A549 (cell line): ENCODE results near the gene SERPINE2. TPM values are rescaled to one million over a fixed set of nuclear protein-coding genes. Genes with fewer than 3 reads are reported as not detected.

ENCODE experiments used
- ATAC-seq, 2 experiments: fragments of 200-7000 bp in 1 of 2; fragments of >200 bp in 1 of 2; cut with Nextera tagmentation in 1 of 2; cut with Tn5 transposase in 1 of 2; 3 replicates each; pipeline versions ENCODE4 v1.8.0 to v1.9.1; 2018 to 2020; ENCODE audit warnings: mild to moderate bottlenecking in 1 of 2, moderate library complexity in 1 of 2
- CTCF ChIA-PET: fragments of 300-600 bp; sonication (Branson Sonifier 250); formaldehyde crosslinking; extraction: SDS; loops from one replicate; lab custom pipeline; 2021; ENCODE audit warnings: antibody characterized with exemption, inconsistent platforms; lab: Yijun Ruan, JAX
- POLR2A ChIA-PET: fragments of 350-600 bp; formaldehyde crosslinking; extraction: SDS; loops from one replicate; lab custom pipeline; 2021; ENCODE audit warnings: antibody characterized with exemption, inconsistent platforms; lab: Yijun Ruan, JAX
- DNase-seq, 2 experiments: peaks; one replicate each; pipeline versions ENCODE4 v3.0.0 to v3.0.0-alpha.2; 2011 to 2016; ENCODE audit warnings: low read depth in 1 of 2, low spot score in 1 of 2
- FAIRE-seq: peaks from 2 replicates; lab custom pipeline; 2011; peaks lifted over from hg19 to GRCh38; lab: Jason Lieb, UNC
- H3K27ac ChIP-seq, 2 experiments: fragments of >200 bp; sonication (Bioruptor Twin); formaldehyde crosslinking; 3 replicates each; pipeline ENCODE4 v1.5.1; 2016 to 2017
- H3K4me1 ChIP-seq: fragments of >200 bp; sonication (Bioruptor Twin); formaldehyde crosslinking; 3 replicates; pipeline ENCODE4 v1.6.1; 2016
- H3K4me2 ChIP-seq: fragments of >200 bp; sonication (Bioruptor Twin); formaldehyde crosslinking; 3 replicates; pipeline ENCODE4 v1.6.1; 2016
- H3K4me3 ChIP-seq: fragments of >200 bp; sonication (Bioruptor Twin); formaldehyde crosslinking; 3 replicates; pipeline ENCODE4 v1.5.1; 2016
- H3K9me3 ChIP-seq: fragments of >200 bp; sonication (Bioruptor Twin); formaldehyde crosslinking; 3 replicates; pipeline ENCODE4 v1.6.1; 2016
- BHLHE40 ChIP-seq: IDR thresholded peaks from 2 replicates; pipeline ENCODE4 v1.6.1; 2012; ENCODE audit warnings: low read depth, low read length, inconsistent platforms
- CBX2 ChIP-seq: fragments of 200-600 bp; sonication (generic); IDR thresholded peaks from 2 replicates; pipeline ENCODE4 v1.6.1; 2016; ENCODE audit warnings: low read depth, mild to moderate bottlenecking, borderline replicate concordance
- CHD2 ChIP-seq: fragments of 150-350 bp; IDR thresholded peaks from 2 replicates; pipeline ENCODE4 v1.6.1; 2014; ENCODE audit warnings: low read length; ENCODE audit not compliant: partially characterized antibody
- EHMT2 ChIP-seq: fragments of 200-600 bp; sonication (generic); IDR thresholded peaks from 2 replicates; pipeline ENCODE4 v1.6.1; 2016; ENCODE audit warnings: antibody characterized with exemption, low read depth, mild to moderate bottlenecking, moderate library complexity
- HOXA7 ChIP-seq: fragments of 250-450 bp; sonication (Bioruptor Pico); IDR thresholded peaks from 2 replicates; pipeline ENCODE4 v1.5.0; 2020; ENCODE audit warnings: mild to moderate bottlenecking, moderate library complexity
- HOXB13 ChIP-seq: fragments of 250-450 bp; sonication (Bioruptor Pico); IDR thresholded peaks from 2 replicates; pipeline ENCODE4 v1.5.0; 2020; ENCODE audit warnings: low read depth, mild to moderate bottlenecking, moderate library complexity
- HOXB5 ChIP-seq: fragments of 250-450 bp; sonication (Bioruptor Pico); IDR thresholded peaks from 2 replicates; pipeline ENCODE4 v1.5.0; 2020; ENCODE audit warnings: mild to moderate bottlenecking, moderate library complexity
- KDM1A ChIP-seq: fragments of 200-600 bp; sonication (generic); IDR thresholded peaks from 2 replicates; pipeline ENCODE4 v1.6.1; 2016; ENCODE audit warnings: low read depth, mild to moderate bottlenecking
- KDM5A ChIP-seq: fragments of 200-600 bp; sonication (generic); IDR thresholded peaks from 2 replicates; pipeline ENCODE4 v1.6.1; 2016; ENCODE audit warnings: antibody characterized with exemption, mild to moderate bottlenecking
- MYC ChIP-seq: IDR thresholded peaks from 2 replicates; pipeline ENCODE4 v1.6.1; 2012; ENCODE audit warnings: mild to moderate bottlenecking, inconsistent platforms, low read length, improper control_type of control experiment, borderline replicate concordance
- RAD21 ChIP-seq, 2 experiments: fragments of >200 bp in 1 of 2; sonication (Bioruptor Twin) in 1 of 2; formaldehyde crosslinking in 1 of 2; IDR thresholded peaks in 1 of 2; conservative IDR thresholded peaks in 1 of 2; 2 replicates in 1 of 2; 3 replicates in 1 of 2; pipeline ENCODE4 v1.6.1; 2012 to 2018; ENCODE audit warnings: inconsistent platforms in 1 of 2
- SMC3 ChIP-seq: fragments of >200 bp; sonication (Bioruptor Twin); formaldehyde crosslinking; IDR thresholded peaks from 3 replicates; pipeline ENCODE4 v1.6.1; 2018; ENCODE audit warnings: inconsistent platforms
- WGBS: methylation state at CpG from one replicate; pipeline ENCODE4 v1.1.6; 2017; ENCODE audit errors: missing lambda C conversion rate; 5-methylcytosine and 5-hydroxymethylcytosine counted together
- polyA plus RNA-seq, 4 experiments: library from polyadenylated mRNA; depleted of rRNA in 3 of 4; stranded (reverse); fragments of >200 nt; fragmentation: RNase III in 1 of 4; extraction: RNeasy Plus Mini Kit Qiagen cat#74134 plus additional on column Dnase treatment in 1 of 4; gene quantifications; 2 replicates in 3 of 4; 3 replicates in 1 of 4; pipeline ENCODE4 v1.2.3, GENCODE V29; 2011 to 2017
- TF ChIP-seq, protein P1 (sequence below): fragments of 200-600 bp; sonication (generic); IDR thresholded peaks from 2 replicates; pipeline ENCODE4 v1.6.1; 2016; ENCODE audit warnings: antibody characterized with exemption, mild to moderate bottlenecking, moderate library complexity
- TF ChIP-seq, protein P2 (sequence below): fragments of 150-350 bp; IDR thresholded peaks from 2 replicates; pipeline ENCODE4 v1.6.1; 2014; ENCODE audit warnings: low read depth, mild to moderate bottlenecking, low read length
- TF ChIP-seq, protein P3 (sequence below): IDR thresholded peaks from 2 replicates; pipeline ENCODE4 v1.6.1; 2012
- TF ChIP-seq, protein P4 (sequence below): fragments of >200 bp; sonication (Bioruptor Twin); formaldehyde crosslinking; IDR thresholded peaks from 2 replicates; pipeline ENCODE4 v1.6.1; 2016
- TF ChIP-seq, protein P5 (sequence below): fragments of >200 bp; sonication (Bioruptor Twin); formaldehyde crosslinking; IDR thresholded peaks from 3 replicates; pipeline ENCODE4 v1.5.1; 2016
- TF ChIP-seq, protein P6 (sequence below): IDR thresholded peaks from 2 replicates; pipeline ENCODE4 v1.6.1; 2012; ENCODE audit warnings: low read depth, borderline replicate concordance

SERPINE2 gene
- polyA plus RNA-seq, 2 of the 4 experiments (the other 2 are of a cell fraction), result 58.6 to 88.2 TPM

DNA sequence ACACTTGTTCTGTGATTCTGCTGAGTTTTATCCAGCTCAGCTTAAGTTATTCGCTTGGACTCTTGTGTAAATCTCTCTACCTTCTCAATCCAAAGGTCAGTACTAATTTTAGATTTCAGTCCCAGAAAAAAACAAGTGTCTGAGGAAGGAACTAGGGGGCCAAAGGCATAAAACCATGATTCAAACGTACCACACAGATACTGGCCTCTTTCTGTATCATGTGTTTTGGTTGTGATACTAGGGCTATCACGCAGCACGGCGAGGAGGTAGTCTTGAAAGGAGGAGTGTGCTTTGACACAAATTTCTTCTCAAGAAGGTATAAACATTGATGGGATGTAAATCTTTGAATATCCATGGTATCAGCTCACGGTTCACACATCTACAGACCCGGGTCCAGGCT lies 8.3 kb downstream of the SERPINE2 start (continued):
- no peak for TF ChIP-seq HOXB13 (CRISPR knock-in tag)
- TF ChIP-seq, protein P1, sequence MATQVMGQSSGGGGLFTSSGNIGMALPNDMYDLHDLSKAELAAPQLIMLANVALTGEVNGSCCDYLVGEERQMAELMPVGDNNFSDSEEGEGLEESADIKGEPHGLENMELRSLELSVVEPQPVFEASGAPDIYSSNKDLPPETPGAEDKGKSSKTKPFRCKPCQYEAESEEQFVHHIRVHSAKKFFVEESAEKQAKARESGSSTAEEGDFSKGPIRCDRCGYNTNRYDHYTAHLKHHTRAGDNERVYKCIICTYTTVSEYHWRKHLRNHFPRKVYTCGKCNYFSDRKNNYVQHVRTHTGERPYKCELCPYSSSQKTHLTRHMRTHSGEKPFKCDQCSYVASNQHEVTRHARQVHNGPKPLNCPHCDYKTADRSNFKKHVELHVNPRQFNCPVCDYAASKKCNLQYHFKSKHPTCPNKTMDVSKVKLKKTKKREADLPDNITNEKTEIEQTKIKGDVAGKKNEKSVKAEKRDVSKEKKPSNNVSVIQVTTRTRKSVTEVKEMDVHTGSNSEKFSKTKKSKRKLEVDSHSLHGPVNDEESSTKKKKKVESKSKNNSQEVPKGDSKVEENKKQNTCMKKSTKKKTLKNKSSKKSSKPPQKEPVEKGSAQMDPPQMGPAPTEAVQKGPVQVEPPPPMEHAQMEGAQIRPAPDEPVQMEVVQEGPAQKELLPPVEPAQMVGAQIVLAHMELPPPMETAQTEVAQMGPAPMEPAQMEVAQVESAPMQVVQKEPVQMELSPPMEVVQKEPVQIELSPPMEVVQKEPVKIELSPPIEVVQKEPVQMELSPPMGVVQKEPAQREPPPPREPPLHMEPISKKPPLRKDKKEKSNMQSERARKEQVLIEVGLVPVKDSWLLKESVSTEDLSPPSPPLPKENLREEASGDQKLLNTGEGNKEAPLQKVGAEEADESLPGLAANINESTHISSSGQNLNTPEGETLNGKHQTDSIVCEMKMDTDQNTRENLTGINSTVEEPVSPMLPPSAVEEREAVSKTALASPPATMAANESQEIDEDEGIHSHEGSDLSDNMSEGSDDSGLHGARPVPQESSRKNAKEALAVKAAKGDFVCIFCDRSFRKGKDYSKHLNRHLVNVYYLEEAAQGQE, result no peak

DNA sequence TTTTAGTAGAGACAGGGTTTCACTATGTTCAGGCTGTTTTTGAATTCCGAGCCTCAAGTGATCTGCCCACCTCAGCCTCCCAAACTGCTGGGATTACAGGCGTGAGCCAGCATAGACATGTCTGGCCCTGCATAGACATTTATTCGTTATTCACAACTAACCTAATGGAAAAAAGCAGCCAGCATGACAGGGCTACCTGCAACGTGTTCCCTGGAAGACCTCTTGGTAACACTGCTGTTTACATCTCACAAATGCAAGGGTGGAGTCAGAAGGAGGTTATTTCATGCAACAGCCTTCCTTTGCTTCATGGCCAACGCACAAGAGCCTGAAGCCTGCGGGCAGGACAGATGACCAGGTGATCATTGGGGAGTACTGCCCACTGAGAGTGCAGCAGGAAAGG lies 9.2 kb downstream of the SERPINE2 start:
- ATAC-seq, result no peak
- Histone ChIP-seq H3K4me3 (no peak overlapping the region), H3K4me2 (no peak overlapping the region), H3K27ac (no peak overlapping the region)
- 86% methylated on average over 6 of the region's 6 CpGs for WGBS
- CTCF ChIA-PET, result interaction anchor here (1.7 to 2.1 kb wide), 2 partner anchors 10 to 36 kb away, joined by 7 to 8 read pairs; partner anchors contain the start of gene SERPINE2
- TF ChIP-seq HOXA7 (no peak), KDM5A (no peak), CBX2 (no peak), BHLHE40 (no peak), EHMT2 (no peak), MYC (no peak), HOXB5 (CRISPR knock-in tag) (no peak), CHD2 (no peak), SMC3 (no peak), KDM1A (no peak), RAD21 (conservative IDR thresholded peaks at IDR 0.05 in 1 of 2, IDR thresholded peaks at IDR 0.05 in 1 of 2) (no peak)
- TF ChIP-seq, protein P2, sequence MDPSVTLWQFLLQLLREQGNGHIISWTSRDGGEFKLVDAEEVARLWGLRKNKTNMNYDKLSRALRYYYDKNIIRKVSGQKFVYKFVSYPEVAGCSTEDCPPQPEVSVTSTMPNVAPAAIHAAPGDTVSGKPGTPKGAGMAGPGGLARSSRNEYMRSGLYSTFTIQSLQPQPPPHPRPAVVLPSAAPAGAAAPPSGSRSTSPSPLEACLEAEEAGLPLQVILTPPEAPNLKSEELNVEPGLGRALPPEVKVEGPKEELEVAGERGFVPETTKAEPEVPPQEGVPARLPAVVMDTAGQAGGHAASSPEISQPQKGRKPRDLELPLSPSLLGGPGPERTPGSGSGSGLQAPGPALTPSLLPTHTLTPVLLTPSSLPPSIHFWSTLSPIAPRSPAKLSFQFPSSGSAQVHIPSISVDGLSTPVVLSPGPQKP, result no peak
- TF ChIP-seq, protein P3, sequence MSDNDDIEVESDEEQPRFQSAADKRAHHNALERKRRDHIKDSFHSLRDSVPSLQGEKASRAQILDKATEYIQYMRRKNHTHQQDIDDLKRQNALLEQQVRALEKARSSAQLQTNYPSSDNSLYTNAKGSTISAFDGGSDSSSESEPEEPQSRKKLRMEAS, result no peak
- TF ChIP-seq, protein P4, sequence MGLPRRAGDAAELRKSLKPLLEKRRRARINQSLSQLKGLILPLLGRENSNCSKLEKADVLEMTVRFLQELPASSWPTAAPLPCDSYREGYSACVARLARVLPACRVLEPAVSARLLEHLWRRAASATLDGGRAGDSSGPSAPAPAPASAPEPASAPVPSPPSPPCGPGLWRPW, result no peak
- TF ChIP-seq, protein P5, sequence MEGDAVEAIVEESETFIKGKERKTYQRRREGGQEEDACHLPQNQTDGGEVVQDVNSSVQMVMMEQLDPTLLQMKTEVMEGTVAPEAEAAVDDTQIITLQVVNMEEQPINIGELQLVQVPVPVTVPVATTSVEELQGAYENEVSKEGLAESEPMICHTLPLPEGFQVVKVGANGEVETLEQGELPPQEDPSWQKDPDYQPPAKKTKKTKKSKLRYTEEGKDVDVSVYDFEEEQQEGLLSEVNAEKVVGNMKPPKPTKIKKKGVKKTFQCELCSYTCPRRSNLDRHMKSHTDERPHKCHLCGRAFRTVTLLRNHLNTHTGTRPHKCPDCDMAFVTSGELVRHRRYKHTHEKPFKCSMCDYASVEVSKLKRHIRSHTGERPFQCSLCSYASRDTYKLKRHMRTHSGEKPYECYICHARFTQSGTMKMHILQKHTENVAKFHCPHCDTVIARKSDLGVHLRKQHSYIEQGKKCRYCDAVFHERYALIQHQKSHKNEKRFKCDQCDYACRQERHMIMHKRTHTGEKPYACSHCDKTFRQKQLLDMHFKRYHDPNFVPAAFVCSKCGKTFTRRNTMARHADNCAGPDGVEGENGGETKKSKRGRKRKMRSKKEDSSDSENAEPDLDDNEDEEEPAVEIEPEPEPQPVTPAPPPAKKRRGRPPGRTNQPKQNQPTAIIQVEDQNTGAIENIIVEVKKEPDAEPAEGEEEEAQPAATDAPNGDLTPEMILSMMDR, result no peak
- TF ChIP-seq, protein P6, sequence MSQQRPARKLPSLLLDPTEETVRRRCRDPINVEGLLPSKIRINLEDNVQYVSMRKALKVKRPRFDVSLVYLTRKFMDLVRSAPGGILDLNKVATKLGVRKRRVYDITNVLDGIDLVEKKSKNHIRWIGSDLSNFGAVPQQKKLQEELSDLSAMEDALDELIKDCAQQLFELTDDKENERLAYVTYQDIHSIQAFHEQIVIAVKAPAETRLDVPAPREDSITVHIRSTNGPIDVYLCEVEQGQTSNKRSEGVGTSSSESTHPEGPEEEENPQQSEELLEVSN, result no peak
- TF ChIP-seq, all 56 proteins: peak for 0
- POLR2A ChIA-PET, result no interaction called here
- no peak for DNase-seq
- no peak for FAIRE-seq
- H3K9me3 ChIP-seq, result no peaks in the 10 kb centered on the region
- peaks cover 15% of the 10 kb centered on the region; the same call in 2 of the 3 replicates for H3K4me1 ChIP-seq
